Fibroblast of lung (primary cell): ENCODE data around the gene CRACR2A.

Experiments used
- EZH2 ChIP-seq: IDR thresholded peaks from 2 replicates; pipeline ENCODE4 v1.5.1; 2012; ENCODE audit warnings: low read length, control low read depth, mild to moderate bottlenecking; ENCODE audit errors: missing control alignments
- TF ChIP-seq, protein P1 (sequence below), 2 donors: IDR thresholded peaks in 1 of 2; conservative IDR thresholded peaks in 1 of 2; 1 replicate in 1 of 2; 2 replicates in 1 of 2; pipeline ENCODE4 v1.5.1; 2011 to 2012; ENCODE audit warnings: low read length in 2 of 2, control low read depth in 1 of 2, inconsistent platforms in 1 of 2, low read depth in 1 of 2, mild to moderate bottlenecking in 1 of 2

DNA sequence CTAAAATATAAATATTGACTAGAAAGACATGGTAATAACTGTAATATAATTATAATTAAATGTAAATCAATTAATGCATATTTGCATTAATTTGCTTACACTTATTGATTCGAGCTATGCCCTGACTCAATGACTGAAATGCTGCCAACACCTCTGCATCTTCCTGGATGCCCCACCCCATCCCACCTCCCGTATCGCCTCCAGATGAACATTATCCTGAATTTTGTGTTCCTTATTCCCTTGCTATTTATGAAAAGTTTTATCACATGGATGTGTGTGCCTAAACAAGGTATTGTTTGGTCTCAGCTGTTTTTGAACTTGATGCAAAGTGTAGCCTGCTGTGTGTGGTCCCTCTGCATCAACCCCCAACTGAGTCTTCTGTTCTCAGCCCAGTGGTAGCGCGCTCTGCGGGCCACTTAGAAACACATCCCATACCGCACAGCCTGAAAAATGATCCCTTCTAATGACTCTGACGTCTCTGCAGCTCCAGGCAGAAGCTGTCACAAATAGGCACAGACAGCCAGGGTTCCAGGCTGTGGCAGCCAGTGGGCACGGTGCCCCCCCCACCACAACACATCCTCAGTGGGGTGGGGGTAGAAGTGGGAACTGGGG, 165.4 kb downstream of the CRACR2A start:
- TF ChIP-seq, protein P1, sequence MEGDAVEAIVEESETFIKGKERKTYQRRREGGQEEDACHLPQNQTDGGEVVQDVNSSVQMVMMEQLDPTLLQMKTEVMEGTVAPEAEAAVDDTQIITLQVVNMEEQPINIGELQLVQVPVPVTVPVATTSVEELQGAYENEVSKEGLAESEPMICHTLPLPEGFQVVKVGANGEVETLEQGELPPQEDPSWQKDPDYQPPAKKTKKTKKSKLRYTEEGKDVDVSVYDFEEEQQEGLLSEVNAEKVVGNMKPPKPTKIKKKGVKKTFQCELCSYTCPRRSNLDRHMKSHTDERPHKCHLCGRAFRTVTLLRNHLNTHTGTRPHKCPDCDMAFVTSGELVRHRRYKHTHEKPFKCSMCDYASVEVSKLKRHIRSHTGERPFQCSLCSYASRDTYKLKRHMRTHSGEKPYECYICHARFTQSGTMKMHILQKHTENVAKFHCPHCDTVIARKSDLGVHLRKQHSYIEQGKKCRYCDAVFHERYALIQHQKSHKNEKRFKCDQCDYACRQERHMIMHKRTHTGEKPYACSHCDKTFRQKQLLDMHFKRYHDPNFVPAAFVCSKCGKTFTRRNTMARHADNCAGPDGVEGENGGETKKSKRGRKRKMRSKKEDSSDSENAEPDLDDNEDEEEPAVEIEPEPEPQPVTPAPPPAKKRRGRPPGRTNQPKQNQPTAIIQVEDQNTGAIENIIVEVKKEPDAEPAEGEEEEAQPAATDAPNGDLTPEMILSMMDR (conservative IDR thresholded peaks at IDR 0.05 in 1 of 2, IDR thresholded peaks at IDR 0.05 in 1 of 2; ENCODE audit: low read depth in 1 of 2, low read length in 2 of 2), result no peak
- no peak for TF ChIP-seq EZH2
